Activated CD4-positive, alpha-beta T cell treated with anti-CD3 and anti-CD28 coated beads, Interleukin-2, Interleukin-4, amounts not matched to agents 100 ng/mL and 50 ng/mL, durations not matched to agents 16 hours and 8 hours (primary cell): Measurements from ENCODE around the gene MPV17L2.

Source experiments
- DNase-seq: peaks from one replicate; pipeline ENCODE4 v3.0.0-alpha.2; 2020; ENCODE audit warnings: low spot score

Gene MPV17L2

GRCh38 chr19:18239303-18239702 is 46.3 kb downstream of the MPV17L2 start:
- no peak for DNase-seq

- no peak for DNase-seq
Observed at GRCh38 chr19:18245297-18245696, 52.3 kb downstream of the MPV17L2 start.
